NCI-H524 (cell line): ENCODE results near the gene LRRC27.
A peak's percentile ranks its signal among the peaks of the same experiment; 100 is the strongest.

Source experiments
- DNase-seq, 2 experiments: peaks; one replicate each; lab custom pipeline; 2025; lab: John Stamatoyannopoulos, UW

LRRC27 gene

GRCh38 chr10:132414402-132415016 is 82.5 kb downstream of the LRRC27 start:
- no peak for DNase-seq

- DNase-seq = no peak
Observed at GRCh38 chr10:132415255-132415654, 83.3 kb downstream of the LRRC27 start.

- no peak for DNase-seq
Observed at GRCh38 chr10:132415956-132416355, 84.0 kb downstream of the LRRC27 start.

GRCh38 chr10:132416566-132417256 is 84.7 kb downstream of the LRRC27 start:
- DNase-seq = no peak

GRCh38 chr10:132417257-132417910 is 85.4 kb downstream of the LRRC27 start:
- DNase-seq = no peak

- no peak for DNase-seq
Observed at GRCh38 chr10:132417957-132418441, 86.0 kb downstream of the LRRC27 start.

GRCh38 chr10:132418527-132419416 is 86.8 kb downstream of the LRRC27 start:
- DNase-seq = no peak

GRCh38 chr10:132419538-132420468 is 87.8 kb downstream of the LRRC27 start:
- peak in 1 of 2 experiments; percentile 15 for DNase-seq

GRCh38 chr10:132420469-132420980 is 88.5 kb downstream of the LRRC27 start:
- no peak for DNase-seq

GRCh38 chr10:132420981-132421846 is 89.2 kb downstream of the LRRC27 start:
- DNase-seq = peak in 1 of 2 experiments; percentile 6

GRCh38 chr10:132421847-132422751 is 90.1 kb downstream of the LRRC27 start:
- DNase-seq = peak; percentile 51 to 77

- peak; percentile 35 to 75 for DNase-seq
Observed at GRCh38 chr10:132422903-132423825, 91.2 kb downstream of the LRRC27 start.

- no peak for DNase-seq
Observed at GRCh38 chr10:132423966-132424861, 92.2 kb downstream of the LRRC27 start.

GRCh38 chr10:132425029-132425756 is 93.2 kb downstream of the LRRC27 start:
- DNase-seq = no peak

- DNase-seq = peak in 1 of 2 experiments; percentile 35
Observed at GRCh38 chr10:132425757-132426155, 93.8 kb downstream of the LRRC27 start.
